PC-9 (cell line): ENCODE measurements around the gene PDE11A.

Source experiments
- CTCF ChIP-seq: fragments of 200-600 bp; sonication (generic); conservative IDR thresholded peaks from 2 replicates; pipeline ENCODE4 v1.6.1; 2017; ENCODE audit warnings: mixed run types, antibody characterized with exemption, mild to moderate bottlenecking, moderate library complexity
- EZH2 ChIP-seq: fragments of 200-600 bp; sonication (generic); IDR thresholded peaks from 2 replicates; pipeline ENCODE4 v1.8.0; 2017; ENCODE audit warnings: antibody characterized with exemption, low read depth

DNA sequence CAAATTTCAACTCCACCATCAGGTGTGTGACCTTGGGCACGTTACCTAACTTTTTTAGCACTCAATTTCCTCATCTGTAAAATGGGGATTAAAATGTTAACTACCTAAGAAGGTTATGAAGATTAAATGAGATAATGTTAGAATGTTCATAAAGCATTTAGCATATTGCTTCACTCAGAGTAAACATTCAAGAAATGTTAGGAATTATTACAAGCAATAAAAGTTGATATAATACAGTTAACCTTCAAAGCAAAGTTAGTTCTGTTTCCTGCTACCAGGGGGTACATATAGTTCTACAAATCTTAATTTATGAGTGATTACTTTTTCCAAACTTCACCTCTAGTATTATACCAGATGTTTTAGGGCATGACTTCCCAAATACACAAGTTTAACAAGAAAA lies 254.2 kb downstream of the PDE11A start:
- no peak for TF ChIP-seq CTCF
- TF ChIP-seq EZH2: no peak
